IPS DF 4.7 (cell line): ENCODE results near the gene DCLK2.

Source experiments
- DNase-seq: peaks from one replicate; pipeline ENCODE4 v3.0.0-alpha.2; 2013; ENCODE audit warnings: low spot score; ENCODE audit errors: extremely low read depth

DCLK2 gene

GRCh38 chr4:150078041-150078578 lies at the start of gene DCLK2:
DCLK2 (plus strand) TSS chr4:150078445; CDS start chr4:150079028, 583 bp downstream.
- no peak for DNase-seq

GRCh38 chr4:150032541-150032940 lies 45.7 kb upstream of the DCLK2 start:
- no peak for DNase-seq

GRCh38 chr4:150033081-150033480 lies 45.2 kb upstream of the DCLK2 start:
- DNase-seq = no peak

- no peak for DNase-seq
These were observed 44.3 kb upstream of the DCLK2 start for GRCh38 chr4:150033901-150034300.

- DNase-seq = no peak
These were observed 40.9 kb upstream of the DCLK2 start for GRCh38 chr4:150037251-150037856.

- DNase-seq = no peak
These were observed 39.7 kb upstream of the DCLK2 start for GRCh38 chr4:150038335-150039076.

- DNase-seq = no peak
These were observed 38.7 kb upstream of the DCLK2 start for GRCh38 chr4:150039274-150040127.

- no peak for DNase-seq
These were observed 33.7 kb upstream of the DCLK2 start for GRCh38 chr4:150044517-150044916.

GRCh38 chr4:150045410-150045809 lies 32.8 kb upstream of the DCLK2 start:
- DNase-seq = no peak

GRCh38 chr4:150046728-150047217 lies 31.5 kb upstream of the DCLK2 start:
- DNase-seq = no peak

- no peak for DNase-seq
These were observed 30.7 kb upstream of the DCLK2 start for GRCh38 chr4:150047546-150047945.

- no peak for DNase-seq
These were observed 28.6 kb upstream of the DCLK2 start for GRCh38 chr4:150049682-150050081.

GRCh38 chr4:150050566-150050965 lies 27.7 kb upstream of the DCLK2 start:
- no peak for DNase-seq

- DNase-seq = no peak
These were observed 27.1 kb upstream of the DCLK2 start for GRCh38 chr4:150051111-150051510.

- DNase-seq = no peak
These were observed 22.8 kb upstream of the DCLK2 start for GRCh38 chr4:150055467-150055866.

GRCh38 chr4:150056569-150056968 lies 21.7 kb upstream of the DCLK2 start:
- no peak for DNase-seq

GRCh38 chr4:150061086-150061776 lies 17.0 kb upstream of the DCLK2 start:
- DNase-seq = no peak

GRCh38 chr4:150063128-150063527 lies 15.1 kb upstream of the DCLK2 start:
- DNase-seq = no peak

- DNase-seq = no peak
These were observed 12.5 kb upstream of the DCLK2 start for GRCh38 chr4:150065740-150066139.

- DNase-seq = no peak
These were observed 10.4 kb upstream of the DCLK2 start for GRCh38 chr4:150067859-150068258.

- DNase-seq = no peak
These were observed 9.8 kb upstream of the DCLK2 start for GRCh38 chr4:150068300-150068960.
